Gastroesophageal sphincter (tissue), 4 donors: ENCODE results near the gene SHH. TPM values are rescaled to one million over a fixed set of nuclear protein-coding genes. Genes with fewer than 3 reads are reported as not detected.

Experiments
- ATAC-seq: fragments of 150-250 bp; one replicate; pipeline ENCODE4 v1.9.1; 2016; ENCODE audit warnings: mild to moderate bottlenecking, moderate library complexity
- H3K27ac ChIP-seq, 4 donors: fragments of 200-600 bp; sonication (generic) in 3 of 4; 1 replicate in 3 of 4; 2 replicates in 1 of 4; pipeline ENCODE4 v1.5.1; 2016 to 2019
- H3K27me3 ChIP-seq: fragments of 200-600 bp; sonication (generic); one replicate; pipeline ENCODE4 v1.5.1; 2019
- H3K36me3 ChIP-seq, 2 donors: fragments of 200-600 bp; sonication (generic); one replicate each; pipeline ENCODE4 v1.5.1; 2019; ENCODE audit warnings: control low read depth in 1 of 2
- H3K4me1 ChIP-seq, 3 donors: fragments of 200-600 bp; sonication (generic); 1 replicate in 2 of 3; 2 replicates in 1 of 3; pipeline ENCODE4 v1.5.1; 2016 to 2019; ENCODE audit warnings: control low read depth in 2 of 3
- H3K4me3 ChIP-seq, 2 donors: fragments of 200-600 bp; sonication (generic); one replicate each; pipeline ENCODE4 v1.5.1; 2019; ENCODE audit warnings: mild to moderate bottlenecking in 1 of 2, moderate library complexity in 1 of 2
- H3K9me3 ChIP-seq, 3 donors: fragments of 200-600 bp; sonication (generic); one replicate each; pipeline ENCODE4 v1.5.1; 2017 to 2019; ENCODE audit warnings: control low read depth in 2 of 3
- EP300 ChIP-seq: sonication (generic); formaldehyde crosslinking; IDR thresholded peaks from one replicate; pipeline ENCODE4 v1.6.1; 2017; ENCODE audit warnings: antibody characterized with exemption, mild to moderate bottlenecking
- POLR2A ChIP-seq, 2 donors: fragments of 450-650 bp; IDR thresholded peaks; one replicate each; pipeline ENCODE4 v1.6.1; 2017; ENCODE audit warnings: antibody characterized with exemption in 2 of 2, mild to moderate bottlenecking in 2 of 2, moderate library complexity in 1 of 2
- POLR2AphosphoS5 ChIP-seq: sonication (generic); formaldehyde crosslinking; IDR thresholded peaks from one replicate; pipeline ENCODE4 v1.6.1; 2017; ENCODE audit warnings: antibody characterized with exemption
- whole genome bisulfite sequencing, 2 donors: methylation state at CpG; one replicate each; pipeline ENCODE4 v1.1.5; 2018; ENCODE audit warnings: low coverage in 1 of 2; 5-methylcytosine and 5-hydroxymethylcytosine counted together
- total RNA-seq, 4 donors: library from RNA; depleted of rRNA; stranded (reverse); fragments of >200 nt; gene quantifications; one replicate each; pipeline ENCODE4 v1.1.0, GENCODE V29; 2016
- TF ChIP-seq, protein P1 (sequence below), 4 experiments: fragments of 200-600 bp in 2 of 4; fragments of 450-650 bp in 2 of 4; sonication (generic) in 1 of 4; IDR thresholded peaks; one replicate each; pipeline ENCODE4 v1.5.1; 2017 to 2019; ENCODE audit warnings: antibody characterized with exemption in 4 of 4, mild to moderate bottlenecking in 2 of 4, moderate library complexity in 2 of 4

SHH gene
- total RNA-seq, 4 donors from 2014 or later: 0.08 TPM; not detected in 3

DNA sequence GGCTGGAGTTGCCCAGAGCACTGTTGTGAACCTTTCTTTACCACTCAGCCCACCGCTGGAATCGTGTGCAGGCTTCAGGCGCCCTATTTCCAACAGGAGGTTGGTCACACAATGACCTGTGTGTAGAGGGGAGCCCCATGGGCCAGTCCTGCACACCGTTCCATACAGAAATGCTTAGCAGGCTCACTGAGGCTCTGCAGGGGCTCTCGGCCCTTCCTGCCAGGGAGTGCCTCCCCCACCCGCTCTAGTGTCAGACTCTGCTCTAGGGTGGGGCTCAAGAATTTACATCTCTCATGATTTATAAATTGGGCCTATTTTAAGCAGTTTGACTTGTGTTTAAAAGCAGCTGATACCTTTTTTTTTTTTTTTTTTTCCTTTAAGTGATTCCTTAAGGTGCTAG lies 42.0 kb downstream of the SHH start:
- Histone ChIP-seq H3K9me3 (no peaks in the 10 kb centered on the region), H3K27me3 (no peaks in the 10 kb centered on the region), H3K36me3 (peaks cover 0 to 97% of the 10 kb centered on the region in 2 donors), H3K27ac (no peak overlapping the region), H3K4me1 (peaks cover 0 to 5% (median 0%) of the 10 kb centered on the region in 3 donors), H3K4me3 (no peak overlapping the region)
- TF ChIP-seq, protein P1, sequence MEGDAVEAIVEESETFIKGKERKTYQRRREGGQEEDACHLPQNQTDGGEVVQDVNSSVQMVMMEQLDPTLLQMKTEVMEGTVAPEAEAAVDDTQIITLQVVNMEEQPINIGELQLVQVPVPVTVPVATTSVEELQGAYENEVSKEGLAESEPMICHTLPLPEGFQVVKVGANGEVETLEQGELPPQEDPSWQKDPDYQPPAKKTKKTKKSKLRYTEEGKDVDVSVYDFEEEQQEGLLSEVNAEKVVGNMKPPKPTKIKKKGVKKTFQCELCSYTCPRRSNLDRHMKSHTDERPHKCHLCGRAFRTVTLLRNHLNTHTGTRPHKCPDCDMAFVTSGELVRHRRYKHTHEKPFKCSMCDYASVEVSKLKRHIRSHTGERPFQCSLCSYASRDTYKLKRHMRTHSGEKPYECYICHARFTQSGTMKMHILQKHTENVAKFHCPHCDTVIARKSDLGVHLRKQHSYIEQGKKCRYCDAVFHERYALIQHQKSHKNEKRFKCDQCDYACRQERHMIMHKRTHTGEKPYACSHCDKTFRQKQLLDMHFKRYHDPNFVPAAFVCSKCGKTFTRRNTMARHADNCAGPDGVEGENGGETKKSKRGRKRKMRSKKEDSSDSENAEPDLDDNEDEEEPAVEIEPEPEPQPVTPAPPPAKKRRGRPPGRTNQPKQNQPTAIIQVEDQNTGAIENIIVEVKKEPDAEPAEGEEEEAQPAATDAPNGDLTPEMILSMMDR (IDR thresholded peaks at IDR 0.05): no peak
- TF ChIP-seq POLR2A (IDR thresholded peaks at IDR 0.05): no peak
- no peak for TF ChIP-seq EP300
- TF ChIP-seq POLR2AphosphoS5: no peak
- no peak for ATAC-seq
- 82 to 86% methylated on average over 4 to 5 of the region's 6 CpGs for WGBS, 2 donors

DNA sequence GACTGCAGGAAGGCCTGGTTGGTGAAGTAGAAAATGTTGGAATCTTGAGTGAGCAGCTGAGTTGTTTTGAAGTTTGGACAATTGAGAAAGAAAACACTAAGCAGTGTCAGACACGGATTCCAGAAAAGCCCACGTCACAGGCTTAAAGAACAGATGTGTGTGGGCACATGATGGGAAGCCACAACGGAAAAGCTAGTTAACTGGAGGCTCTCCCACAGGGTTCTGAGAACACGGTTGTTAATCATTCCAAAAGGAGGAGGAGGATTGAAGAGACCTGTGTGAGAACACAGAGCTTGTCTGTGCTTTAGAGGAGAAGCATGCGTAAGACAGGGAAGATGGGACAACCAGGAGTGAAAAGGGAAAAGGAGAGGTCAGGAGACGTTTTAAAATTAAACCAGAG lies 42.6 kb downstream of the SHH start:
- Histone ChIP-seq H3K36me3 (peaks cover 0 to 97% of the 10 kb centered on the region in 2 donors), H3K9me3 (no peaks in the 10 kb centered on the region), H3K4me1 (peaks cover 0 to 6% (median 0%) of the 10 kb centered on the region in 3 donors), H3K4me3 (no peak overlapping the region), H3K27ac (peak overlapping the region in 1 of 4 donors; percentile 20), H3K27me3 (no peaks in the 10 kb centered on the region)
- ATAC-seq: no peak
- 52 to 72% methylated on average over 5 to 6 of the region's 6 CpGs for WGBS, 2 donors
- TF ChIP-seq POLR2AphosphoS5 (no peak), POLR2A (IDR thresholded peaks at IDR 0.05) (no peak), EP300 (no peak)
- TF ChIP-seq, protein P1 (IDR thresholded peaks at IDR 0.05): no peak

DNA sequence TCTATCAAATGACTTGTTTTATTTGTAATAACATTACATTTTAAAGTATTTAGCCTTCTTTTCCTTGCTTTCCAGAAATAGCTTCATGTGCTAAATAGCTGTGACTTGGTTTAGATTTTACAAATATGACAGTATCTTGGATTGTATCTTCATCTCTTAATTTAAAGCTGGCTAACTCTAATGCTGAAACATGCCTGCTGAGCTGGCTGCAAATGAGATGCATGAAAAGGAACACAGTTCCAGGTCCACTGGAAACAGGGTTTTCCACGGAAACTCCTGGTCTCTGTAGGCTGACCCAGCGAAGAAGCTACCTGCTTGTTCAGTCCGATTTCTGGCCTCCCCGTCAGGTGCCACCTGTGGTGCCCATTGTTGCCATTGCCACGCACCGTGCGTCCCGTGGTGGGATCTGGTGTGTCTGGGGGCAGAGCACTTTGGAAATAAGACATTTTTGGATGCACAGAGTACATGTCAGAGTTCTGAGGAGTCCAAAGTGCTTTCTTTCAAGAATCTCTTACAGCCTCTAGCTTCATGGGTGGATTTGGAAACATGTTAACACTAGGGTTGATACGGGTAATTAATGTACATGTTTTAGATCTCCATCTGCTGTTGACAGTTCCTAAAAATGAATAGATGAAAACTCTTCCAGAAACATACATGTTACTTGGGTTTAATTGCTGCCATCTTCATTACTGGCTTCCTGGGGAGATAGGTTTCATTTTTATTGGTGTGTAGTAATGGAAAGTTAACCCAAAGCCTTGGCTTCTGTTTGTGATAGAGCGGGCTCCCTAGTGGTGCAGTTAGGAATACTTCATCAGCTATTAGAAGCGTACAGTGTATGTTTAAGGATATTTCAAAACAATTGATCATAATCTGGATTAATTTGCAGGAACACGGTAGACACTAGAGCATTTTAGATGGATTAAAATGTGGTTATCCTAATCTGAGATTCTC lies 45.0 kb downstream of the SHH start:
- H3K4me1 ChIP-seq: peaks cover 0 to 30% (median under 1%) of the 10 kb centered on the region in 3 donors
- ATAC-seq: no peak
- H3K4me3 ChIP-seq: no peak overlapping the region
- WGBS, 2 donors: 80 to 82% methylated on average over 8 to 9 of the region's 12 CpGs
- H3K27me3 ChIP-seq: no peaks in the 10 kb centered on the region
- H3K9me3 ChIP-seq: no peaks in the 10 kb centered on the region
- no peak overlapping the region for H3K27ac ChIP-seq
- peaks cover 0 to 92% of the 10 kb centered on the region in 2 donors for H3K36me3 ChIP-seq
- TF ChIP-seq, protein P1 (IDR thresholded peaks at IDR 0.05): no peak
- TF ChIP-seq POLR2AphosphoS5 (no peak), EP300 (no peak), POLR2A (IDR thresholded peaks at IDR 0.05) (no peak)

DNA sequence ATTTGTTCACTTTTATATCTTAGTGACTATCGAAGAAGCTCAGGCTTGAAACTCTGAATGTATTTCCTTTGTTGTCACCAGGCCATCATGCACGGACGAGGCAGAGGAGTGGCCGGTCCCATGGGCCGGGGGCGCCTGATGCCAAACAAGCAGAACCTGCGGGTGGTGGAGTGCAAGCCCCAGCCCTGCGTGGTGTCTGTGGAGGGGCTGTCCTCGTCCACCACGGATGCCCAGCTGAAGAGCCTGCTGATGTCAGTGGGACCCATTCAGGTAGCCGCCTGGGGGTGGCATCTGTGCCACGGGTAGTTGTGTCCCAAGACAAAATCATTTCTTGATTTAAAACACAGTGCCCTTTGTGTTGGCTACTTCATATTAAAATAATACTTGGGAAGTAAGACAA lies 45.9 kb downstream of the SHH start:
- WGBS, 2 donors: 75 to 90% methylated on average over 2 to 4 of the region's 12 CpGs
- no peak overlapping the region for H3K4me3 ChIP-seq
- no peak for ATAC-seq
- peaks cover 0 to 83% of the 10 kb centered on the region in 2 donors for H3K36me3 ChIP-seq
- peaks cover 0 to 39% (median 4%) of the 10 kb centered on the region in 3 donors for H3K4me1 ChIP-seq
- no peaks in the 10 kb centered on the region for H3K27me3 ChIP-seq
- TF ChIP-seq POLR2A (IDR thresholded peaks at IDR 0.05): no peak
- no peak for TF ChIP-seq POLR2AphosphoS5
- TF ChIP-seq EP300: no peak
- TF ChIP-seq, protein P1 (IDR thresholded peaks at IDR 0.05): no peak
- no peaks in the 10 kb centered on the region for H3K9me3 ChIP-seq
- H3K27ac ChIP-seq: no peak overlapping the region
